CD4-positive, alpha-beta T cell treated with Interleukin-21 for 1 hour (primary cell): Measurements from ENCODE around the gene HMGA1.
"Not testable (repeated sequence)": the region's sequence is repeated elsewhere in the genome, so short reads cannot be mapped to it uniquely, and the experiment has no call there.

ENCODE experiments used
- DNase-seq: peaks from one replicate; pipeline ENCODE4 v3.0.0-alpha.2; 2020

Gene HMGA1

DNA sequence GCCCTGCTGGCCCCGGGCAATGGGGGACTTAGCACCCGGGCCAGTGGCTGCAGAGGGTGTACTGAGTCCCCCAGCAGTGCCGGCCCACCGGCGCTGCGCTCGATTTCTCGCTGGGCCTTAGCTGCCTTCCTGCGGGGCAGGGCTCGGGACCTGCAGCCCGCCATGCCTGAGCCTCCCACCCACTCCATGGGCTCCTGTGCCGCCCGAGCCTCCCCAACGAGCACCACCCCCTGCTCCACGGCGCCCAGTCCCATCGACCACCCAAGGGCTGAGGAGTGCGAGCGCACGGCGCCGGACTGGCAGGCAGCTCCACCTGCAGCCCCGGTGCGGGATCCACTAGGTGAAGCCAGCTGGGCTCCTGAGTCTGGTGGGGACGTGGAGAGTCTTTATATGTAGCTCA, 32.5 kb downstream of the HMGA1 start:
- DNase-seq: not testable (repeated sequence)

DNA sequence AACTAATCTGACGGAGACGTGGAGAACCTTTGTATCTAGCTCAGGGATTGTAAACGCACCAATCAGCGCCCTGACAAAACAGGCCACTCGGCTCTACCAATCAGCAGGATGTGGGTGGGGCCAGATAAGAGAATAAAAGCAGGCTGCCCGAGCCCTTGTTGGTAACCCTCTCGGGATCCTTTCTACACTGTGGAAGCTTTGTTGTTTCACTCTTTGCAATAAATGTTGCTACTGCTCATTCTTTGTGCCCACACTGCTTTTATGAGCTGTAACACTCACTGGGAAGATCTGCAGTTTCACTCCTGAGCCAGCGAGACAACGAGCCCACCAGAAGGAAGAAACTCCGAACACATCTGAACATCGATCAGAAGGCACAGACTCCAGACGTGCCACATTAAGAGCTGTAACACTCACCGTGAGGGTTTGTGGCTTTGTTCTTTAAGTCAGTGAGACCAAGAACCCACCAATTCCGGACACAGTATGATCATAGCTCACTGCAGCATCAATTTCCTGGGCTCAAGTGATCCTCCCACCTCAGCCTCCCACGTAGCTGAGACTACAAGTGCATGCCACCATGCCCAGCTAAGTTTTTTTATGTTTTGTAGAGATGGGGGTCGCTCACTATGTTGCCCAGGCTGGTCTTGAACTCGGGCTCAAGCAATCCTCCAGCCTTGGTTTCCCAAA, 33.1 kb downstream of the HMGA1 start:
- not testable (repeated sequence) for DNase-seq

DNA sequence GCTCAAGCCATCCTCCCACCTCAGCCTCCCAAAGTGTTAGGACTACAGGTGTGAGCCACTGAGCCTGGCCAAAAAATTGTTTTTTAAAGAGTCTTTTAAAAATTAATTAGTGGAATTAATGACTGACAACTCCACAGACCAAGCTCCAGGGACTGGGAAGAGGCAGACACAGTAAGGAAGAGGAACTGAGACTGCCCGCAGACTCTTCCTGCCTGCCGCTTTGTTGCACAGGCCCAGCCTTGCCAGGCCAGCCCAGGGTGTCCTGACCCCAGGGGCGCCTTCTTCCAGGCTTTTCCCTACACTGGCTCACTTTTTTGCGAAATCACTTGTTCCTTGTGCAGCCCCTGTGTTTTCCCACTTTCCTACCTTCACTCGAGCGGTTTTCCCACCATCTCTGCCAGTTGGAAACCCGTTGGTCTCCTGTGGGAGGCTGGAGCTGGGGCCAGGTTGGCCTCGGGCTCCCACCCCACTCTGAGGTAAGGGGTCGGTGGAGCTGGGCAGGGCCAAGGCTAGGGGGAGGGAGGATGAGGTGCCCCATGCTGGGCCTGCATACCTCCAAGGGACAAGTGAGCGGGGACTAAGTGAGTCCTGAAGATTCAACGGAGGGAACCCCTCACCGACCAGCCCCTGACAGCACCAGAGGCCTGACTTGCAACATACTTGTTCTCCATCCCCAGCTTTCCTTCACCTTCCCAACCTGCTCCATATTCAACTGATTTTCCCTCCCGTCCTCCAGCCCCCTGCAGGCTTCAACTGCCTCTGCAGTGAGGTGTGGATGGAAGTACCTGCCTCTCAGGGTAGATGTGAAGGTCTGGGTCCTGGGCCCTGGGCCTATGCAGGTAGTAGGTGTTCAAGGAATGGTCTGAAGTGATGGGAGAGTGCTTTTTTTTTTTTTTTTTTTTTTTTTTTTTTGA, 35.6 kb downstream of the HMGA1 start:
- DNase-seq: no peak

DNA sequence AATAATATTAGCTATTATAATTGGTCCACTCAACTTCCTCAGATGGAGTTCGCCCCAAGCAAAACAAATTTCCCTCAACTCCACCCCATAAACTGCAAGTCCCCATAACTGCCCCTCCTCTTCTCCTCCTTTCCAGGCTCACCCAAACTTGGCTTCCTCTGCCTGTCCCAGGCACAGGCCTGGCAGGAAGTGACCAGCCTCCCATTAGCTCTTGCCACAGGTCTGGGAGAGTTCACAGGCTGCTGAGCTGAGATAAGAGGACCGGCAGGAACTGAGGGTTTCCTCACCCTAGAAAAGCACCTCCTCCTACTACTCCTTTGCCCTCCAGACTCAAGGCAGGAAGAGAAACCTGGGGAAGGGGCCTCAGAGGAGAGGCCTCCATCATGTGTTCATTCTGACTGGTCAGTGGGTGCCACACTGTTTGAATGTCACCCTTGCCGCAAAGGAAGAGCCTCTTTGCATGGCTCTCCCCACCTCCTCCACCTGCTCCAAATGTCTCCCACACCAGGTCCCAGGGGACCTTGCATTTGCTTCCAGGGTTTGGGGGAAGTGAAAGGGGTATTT, 36.7 kb downstream of the HMGA1 start:
- no peak for DNase-seq

DNA sequence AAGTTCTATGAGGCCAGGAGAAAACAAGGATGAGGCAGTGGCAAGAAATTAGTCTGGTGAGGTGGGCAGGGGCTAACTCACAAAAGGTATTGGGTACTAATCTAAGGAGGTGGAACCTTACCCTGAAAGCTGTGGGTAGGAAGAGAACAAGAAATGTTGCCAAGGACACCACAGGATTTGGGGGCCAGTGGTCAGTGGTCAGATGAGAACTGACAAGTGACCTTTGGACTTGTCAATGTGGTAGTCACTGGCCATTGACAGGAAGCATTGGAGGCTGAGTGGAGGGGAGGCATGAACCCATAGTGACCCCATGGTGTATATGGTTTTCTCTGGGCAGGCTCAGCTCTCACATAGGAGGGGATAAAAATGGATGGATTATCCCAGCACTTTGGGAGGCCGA, 37.5 kb downstream of the HMGA1 start:
- DNase-seq: no peak

DNA sequence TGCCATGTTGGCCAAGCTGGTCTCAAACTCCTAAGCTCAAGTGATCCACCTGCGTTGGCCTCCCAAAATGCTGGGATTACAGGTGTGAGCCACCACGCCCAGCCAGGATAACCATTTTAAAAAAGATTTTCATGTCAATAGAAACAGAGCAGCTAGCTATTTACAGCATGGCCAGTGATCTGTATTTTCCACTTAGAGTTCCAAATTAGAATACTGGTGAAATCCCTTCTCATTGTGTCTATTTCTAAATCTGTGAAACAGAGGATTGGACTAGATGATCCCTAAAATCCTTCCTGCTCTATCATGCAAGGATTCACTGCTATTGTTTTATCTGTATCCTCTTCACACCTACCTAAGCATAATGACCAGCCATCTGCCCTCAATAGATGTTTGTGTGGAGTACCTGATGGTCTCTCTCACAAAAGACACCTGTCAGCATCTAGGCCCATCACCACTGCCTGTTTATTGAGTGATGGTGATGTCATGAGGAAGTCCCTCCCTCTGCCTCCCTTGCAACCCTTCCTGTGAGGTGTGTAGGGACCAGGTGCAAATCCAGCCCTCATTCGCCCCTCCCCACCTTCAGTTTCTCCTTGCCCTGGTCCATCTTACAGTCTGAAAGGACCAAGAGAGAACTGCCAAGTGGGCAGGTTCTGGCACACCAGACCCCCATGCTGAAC, 38.6 kb downstream of the HMGA1 start:
- DNase-seq: no peak

DNA sequence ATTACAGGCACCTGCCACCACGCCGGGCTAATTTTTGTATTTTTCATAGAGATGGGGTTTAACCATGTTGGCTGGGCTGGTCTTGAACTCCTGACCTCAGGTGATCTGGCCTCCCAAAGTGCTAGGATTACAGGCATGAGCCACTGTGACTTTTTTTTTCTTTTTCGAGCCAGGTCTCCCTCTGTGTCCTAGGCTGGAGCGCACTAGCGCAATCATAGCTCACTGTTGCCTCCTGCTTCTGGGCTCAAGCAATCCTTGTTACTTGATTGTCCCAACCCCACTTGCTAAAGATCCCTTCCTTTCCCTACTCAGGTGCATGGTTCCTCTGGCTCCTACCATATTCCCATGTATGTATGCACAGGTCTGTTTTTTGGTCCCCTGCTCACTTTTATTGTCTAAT, 39.5 kb downstream of the HMGA1 start:
- DNase-seq: no peak

DNA sequence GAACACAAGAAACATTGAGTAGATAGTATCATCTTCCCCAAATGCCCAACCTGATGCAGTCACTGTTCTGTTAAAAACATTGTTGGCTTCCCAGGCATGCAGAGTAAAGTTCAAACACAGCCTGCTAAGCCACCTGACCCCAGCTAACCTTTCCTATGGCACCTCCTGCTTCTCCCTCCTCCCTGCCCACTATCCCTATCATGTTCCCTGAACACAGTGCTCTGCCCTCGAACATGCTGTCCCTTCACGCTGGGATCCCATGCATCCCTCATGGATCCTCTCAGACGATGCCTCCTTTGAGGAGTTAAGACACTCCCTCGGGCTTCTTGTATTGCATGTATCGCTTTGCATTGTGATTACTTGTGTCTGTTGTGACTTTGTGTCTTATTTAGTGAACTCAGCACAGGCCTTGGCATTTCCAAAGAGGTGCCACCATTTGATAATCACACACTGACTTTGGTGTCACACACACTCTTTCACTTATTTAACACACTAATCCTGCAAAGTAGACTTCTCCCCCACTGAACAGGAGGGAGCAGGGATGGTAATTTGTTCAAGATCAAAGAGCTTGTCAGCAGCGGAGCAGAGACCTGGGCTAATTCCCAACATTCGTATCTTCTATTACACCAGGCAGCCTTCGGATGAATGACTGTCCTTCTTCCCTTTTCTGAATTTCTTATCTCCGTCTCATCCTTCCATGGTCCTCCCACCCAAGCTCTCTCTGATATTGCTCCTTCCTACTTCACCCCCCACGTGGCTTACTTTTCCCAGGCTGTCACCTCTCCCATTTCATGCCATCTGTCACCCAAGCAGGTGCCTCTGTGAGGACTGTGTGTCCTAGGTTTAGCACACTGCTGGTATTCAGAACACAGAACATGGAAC, 40.4 kb downstream of the HMGA1 start:
- DNase-seq: no peak

DNA sequence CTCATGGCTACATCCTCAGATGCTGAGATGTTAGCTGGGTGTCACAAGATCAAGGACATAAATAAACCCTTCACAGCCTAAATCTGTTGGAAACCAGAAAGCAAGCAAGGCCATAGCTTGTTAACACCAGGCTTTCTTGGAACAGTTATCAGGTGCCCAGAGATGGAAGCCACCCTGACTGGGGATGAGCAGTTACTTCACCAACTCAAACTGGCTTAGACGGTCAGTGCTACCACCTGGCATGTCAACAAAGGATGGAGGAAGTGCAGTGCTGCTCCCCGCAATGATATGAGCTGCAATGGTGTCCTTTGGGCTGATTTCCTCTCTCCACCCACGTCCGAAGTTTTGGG, 41.1 kb downstream of the HMGA1 start:
- DNase-seq: no peak

DNA sequence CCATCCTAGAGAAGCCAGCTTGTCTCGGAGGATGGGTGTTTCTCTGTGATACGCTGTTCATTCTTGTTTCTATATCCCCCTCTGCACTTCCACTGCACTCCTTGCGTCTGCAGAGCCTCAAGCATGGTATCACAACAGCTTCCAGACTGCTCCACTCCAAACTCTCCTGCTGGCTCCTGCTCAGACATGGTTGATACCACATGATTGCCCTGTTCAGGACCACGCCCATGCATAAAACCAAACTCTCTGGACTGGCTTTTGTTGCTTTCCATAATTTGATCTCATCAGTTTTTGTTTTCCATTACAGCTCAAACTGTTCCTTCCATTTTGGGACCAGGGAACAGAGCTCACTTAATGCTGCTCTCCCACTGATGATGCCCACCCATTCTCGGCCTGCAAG, 42.2 kb downstream of the HMGA1 start:
- DNase-seq: no peak

DNA sequence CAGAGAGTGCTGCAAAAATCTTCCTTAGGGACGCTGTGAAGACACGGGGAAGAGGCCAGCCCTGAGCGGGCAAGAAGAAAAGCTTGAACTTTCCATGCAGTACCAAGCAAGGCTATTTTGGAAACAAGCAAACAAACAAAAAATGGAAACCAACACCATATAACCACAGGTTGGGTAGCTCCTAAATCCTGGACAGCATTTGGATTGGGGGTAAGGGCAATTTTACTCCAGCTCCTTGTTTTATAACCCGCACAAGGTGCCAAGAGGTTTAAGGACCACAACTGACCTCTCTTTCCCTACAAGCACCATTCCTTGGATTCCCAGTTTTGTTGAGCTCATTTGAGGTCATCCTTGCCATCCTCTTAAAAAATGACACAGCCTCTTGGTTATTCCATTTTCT, 43.5 kb downstream of the HMGA1 start:
- no peak for DNase-seq

DNA sequence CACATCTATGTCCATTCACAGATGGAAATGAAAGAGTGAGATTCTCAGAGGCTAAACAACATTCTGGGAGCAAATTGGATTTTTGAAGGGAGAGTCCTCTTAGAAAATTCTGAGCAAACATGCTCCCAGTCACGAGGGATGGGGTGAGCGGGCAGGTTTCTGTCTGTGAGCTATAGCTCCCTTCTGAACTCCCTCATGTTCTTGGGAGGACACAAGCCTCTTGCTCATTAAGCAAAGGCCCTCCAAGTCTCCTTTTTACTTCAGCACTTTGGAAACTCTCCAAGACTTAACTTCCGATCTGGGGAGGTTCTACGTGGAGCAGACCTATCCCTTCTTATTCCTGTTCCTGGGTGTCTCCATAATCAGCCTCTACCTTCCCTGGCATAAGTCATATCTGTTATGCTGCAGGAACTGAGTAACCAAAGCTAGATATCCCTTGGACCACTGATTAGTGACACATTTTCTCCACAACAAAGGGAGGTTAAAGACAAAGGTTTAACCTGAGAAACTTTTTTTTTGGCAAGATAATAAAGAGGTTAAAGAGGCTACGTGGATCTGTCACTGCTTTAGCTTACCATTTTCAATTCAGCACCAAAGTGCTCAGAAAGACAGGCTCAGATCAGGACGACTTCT, 45.1 kb downstream of the HMGA1 start:
- DNase-seq: no peak

DNA sequence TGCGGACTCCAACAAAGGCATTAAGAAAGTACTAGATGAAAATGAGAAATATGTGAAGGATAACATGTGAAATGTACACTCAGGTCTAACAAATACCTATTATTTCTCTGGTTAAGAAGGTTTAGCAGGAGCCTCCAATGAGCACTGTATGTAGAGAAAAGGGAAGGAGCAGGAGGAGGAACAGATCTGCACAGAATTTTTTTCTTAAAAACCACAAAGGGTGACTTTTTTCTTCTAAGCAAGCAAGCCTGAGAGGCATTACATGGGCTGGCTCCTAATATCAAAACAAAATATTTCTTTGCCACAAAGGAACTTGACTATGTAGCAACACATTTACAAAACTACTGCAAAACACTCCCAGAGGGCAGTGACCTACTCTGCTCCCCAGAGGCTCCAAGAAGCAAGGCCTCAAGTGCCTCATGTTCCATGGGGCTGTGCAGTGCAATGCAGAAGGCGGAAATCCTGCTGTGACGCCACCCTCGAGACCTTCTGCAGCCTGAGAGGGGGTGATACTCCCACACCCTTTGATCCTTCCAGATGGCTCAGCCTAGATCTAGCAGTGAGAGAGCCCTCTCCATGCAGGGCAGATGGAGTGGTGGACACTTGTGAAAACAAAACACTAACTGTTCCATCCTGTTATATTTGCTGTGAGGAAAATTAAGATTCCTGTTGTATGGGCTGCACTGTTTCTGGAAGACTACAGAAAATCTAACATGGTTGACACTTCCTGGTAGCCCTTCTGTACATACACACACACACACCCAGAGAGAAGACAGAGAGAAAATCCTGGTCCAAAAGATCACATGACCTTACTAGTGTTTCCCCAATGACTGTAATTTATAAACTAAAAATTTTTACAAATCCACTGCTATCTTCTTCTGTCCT, 48.1 kb downstream of the HMGA1 start:
- peak; percentile 13 for DNase-seq

DNA sequence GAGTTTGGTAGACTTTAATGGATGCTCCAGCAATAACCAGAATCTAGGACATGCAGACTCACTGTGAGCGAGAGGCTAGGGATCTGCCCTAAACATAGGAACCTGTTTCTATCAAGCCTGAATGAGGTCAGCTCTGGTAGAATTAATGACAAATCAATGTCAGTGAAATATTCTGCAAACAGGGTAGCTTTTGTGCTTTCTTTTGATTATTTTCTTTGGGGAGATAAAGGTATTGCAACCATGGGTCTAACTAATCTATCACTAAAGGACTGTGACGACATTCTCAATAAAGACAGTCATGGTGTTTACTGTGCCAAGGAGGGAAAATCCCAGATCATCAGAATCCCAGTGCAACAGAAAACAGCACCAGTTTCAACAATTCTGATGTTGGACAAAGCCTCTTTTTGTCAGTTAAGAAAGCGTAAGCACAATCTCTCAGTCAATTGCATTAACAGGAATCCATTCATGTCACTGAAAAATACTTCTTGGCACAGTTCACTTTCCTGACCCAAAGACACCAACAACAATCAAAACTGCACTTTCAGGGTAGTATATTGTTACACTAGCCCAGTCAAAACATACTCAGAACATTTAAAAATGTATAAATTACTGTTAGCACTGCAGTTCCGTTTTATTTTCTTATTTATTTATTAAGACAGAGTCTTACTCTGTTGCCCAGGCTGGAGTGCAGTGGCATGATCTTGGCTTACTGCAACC, 48.9 kb downstream of the HMGA1 start:
- no peak for DNase-seq

DNA sequence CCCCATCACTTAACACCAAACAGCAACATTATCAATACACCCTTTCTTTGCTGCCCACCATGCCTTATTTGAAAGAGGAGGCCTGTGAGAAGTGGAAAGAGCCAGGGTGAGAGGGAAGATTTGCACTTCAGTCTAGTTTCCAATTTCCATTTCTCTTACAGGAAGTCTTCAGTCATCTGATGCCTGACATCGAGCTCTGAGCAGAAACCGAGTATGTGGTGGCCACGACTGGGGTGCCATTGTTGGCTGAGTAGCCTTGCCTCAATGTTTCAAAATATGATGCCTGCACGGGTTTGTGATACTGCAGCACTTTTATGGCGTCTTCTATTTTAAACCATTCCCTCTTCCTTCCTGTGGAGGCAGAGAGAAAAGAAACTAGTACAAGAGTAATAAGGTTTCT, 51.9 kb downstream of the HMGA1 start:
- no peak for DNase-seq

DNA sequence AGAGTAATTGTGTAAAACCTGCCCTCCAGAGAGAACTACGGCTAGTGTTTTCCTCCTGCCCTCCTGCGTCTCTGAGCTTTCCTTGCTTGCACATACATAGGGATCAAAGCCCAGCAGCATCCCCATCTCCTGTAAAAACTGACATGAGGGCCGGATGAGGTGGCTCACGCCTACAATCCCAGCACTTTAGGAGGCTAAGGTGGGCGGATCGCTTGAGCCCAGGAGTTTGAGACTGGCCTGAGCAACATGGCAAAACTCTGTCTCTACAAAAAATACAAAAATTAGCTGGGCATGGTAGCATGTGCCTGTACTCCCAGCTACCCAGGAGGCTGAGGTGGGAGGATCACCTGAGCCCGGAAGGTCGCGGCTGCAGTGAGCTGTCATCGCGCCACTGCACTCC, 52.5 kb downstream of the HMGA1 start:
- DNase-seq: no peak

DNA sequence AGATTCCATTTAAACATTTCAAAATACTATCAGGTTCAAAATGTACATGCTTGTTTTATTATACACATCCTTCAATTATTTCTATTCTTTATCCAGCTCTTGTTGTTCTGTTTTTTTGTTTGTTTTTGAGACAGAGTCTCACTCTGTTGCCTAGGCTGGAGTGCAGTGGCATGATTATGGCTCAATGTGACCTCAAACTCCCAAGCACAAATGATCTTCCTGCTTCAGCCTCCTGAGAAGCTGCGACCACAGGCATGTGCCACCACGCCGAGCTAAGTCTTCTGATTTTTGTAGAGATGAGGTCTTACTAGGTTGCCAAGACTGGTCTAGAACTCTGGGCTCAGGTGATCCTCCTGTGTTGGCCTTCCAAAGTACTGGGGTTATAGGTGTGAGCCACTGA, 56.3 kb downstream of the HMGA1 start:
- DNase-seq: no peak

DNA sequence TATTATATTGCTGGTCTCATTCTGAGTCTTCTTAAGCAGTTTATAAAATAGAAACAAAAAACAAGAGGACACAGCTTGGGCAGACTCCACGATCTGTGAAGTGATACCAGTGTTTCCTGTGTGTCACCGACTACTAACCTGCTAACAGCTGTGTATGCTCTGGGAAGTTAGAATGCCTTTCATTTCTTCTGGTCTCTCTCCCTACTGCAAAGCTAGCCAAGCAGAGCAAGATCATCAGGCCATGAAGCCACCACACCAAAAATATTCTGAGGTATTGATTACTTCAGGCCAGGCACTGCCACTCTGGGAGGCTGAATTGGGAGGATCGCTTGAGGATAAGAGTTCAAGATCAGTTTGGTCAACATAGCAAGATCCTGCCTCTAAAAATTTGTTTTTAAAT, 59.0 kb downstream of the HMGA1 start:
- DNase-seq: no peak
